ENCODE data around the gene TAS2R10.
"Not testable (repeated sequence)": the region's sequence is repeated elsewhere in the genome, so short reads cannot be mapped to it uniquely, and the experiment has no call there.

The TAS2R10 gene, protein sequence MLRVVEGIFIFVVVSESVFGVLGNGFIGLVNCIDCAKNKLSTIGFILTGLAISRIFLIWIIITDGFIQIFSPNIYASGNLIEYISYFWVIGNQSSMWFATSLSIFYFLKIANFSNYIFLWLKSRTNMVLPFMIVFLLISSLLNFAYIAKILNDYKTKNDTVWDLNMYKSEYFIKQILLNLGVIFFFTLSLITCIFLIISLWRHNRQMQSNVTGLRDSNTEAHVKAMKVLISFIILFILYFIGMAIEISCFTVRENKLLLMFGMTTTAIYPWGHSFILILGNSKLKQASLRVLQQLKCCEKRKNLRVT

DNA sequence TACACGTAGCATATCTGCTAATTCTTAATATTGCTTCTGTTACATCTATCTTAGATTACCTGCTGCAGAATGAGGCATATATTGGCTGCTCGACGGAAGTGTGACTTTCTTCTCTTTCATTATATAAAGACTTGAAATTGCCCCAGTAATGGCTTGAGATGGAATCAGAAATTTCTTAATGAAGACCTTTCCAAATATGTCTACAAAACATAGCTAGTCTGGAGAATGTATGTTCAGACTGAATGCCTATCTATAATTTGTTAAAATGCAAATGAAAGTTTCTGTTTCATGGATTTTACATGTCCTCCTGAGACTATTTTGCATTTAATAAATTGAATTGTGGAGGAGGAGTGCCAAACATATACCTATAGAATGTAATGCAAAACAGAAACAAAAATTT is at the start of gene TAS2R10:
Gene TAS2R10, minus strand, starts transcription at position 101 of the 400 bp plus-strand sequence. Its CDS starts 89 bp downstream, at position 12.
- DNase-seq: no peak

- no peak for DNase-seq
Observed at GRCh38 chr12:10873378-10873777, 47.2 kb upstream of the TAS2R10 start.

GRCh38 chr12:10867381-10867780 is 41.2 kb upstream of the TAS2R10 start:
- no peak for DNase-seq

DNA sequence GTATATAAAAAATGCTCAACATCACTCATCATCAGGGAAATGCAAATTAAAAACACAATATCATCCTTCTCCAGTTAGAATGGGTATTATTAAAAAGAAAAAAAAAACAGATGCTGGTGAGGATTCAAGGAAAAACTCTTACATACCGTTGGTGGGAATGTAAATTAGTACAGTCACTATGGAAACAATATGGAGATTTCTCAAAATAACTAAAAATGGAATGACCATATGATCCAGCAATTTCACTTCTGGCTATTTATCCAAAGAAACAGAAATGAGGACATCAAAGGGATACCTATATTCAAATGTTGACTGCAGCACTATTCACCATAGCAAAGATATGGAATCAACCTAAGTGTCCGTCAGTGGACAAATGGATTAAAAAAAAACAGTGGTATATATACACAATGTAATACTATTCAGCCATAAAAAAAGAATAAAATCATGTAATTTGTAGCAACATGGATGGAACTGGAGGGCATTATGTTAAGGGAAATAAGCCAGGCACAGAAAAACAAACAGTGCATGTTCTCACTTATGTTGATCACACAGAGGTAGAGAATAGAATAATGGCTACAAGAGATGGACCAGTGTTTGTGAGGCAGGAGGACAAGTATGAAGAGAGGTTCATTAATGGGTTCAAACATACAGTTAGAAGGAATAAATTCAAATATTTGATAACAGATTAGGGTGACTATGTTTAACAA is 37.5 kb upstream of the TAS2R10 start:
- DNase-seq: no peak

DNA sequence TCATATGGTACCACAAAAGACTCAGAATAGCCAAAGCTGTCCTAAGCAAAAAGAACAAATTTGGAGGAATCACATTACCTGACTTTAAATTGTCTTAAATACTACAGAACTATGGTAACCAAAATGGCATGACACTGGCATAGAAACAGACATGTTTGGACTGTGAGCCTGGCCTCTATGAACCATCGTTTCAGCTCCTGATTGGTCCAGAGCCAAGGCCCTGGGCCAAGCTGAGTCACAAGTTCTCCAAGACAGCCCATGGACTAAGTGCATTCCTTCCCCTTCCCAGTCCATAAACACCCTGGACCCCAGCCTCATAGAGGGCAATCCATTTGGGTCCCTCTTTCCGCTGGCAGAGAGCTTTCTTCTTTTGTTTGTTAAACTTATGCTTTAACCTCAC is 35.2 kb upstream of the TAS2R10 start:
- DNase-seq: no peak

GRCh38 chr12:10855807-10856206 is 29.6 kb upstream of the TAS2R10 start:
- no peak for DNase-seq

- no peak for DNase-seq
Observed at GRCh38 chr12:10853776-10854175, 27.6 kb upstream of the TAS2R10 start.

DNA sequence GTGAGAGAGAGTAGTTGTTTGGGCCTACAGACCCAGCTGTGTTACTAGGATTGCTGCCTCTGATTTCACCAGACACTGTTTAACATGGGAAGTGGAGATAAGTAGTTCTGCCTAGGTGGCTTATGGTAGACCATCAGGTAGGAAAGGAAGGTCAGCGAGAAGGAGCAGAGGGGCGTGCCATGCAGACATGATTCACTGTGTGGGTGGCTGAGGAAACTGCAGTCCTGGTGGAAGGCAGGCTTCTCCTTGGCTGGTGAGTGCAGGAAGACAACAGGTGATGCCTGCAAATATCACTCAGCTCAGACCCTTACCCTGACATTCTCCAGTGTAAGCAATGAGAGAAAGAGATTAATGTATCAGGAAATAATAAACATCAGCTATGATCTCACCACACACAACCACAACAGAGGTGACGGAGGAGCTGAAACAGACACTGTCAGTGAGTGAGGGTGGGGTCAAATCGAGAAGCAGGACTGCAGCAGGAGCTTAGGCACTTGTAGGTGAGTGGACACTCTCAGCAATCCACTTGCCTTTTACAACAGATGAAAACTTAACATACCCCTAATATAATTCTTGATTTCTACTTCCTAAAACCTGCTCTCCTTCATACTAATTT is 25.2 kb upstream of the TAS2R10 start:
- DNase-seq: no peak

- no peak for DNase-seq
Observed at GRCh38 chr12:10849425-10849878, 23.3 kb upstream of the TAS2R10 start, which contains the start of gene PRR4. PRR4 (minus strand) TSS chr12:10849475; CDS start chr12:10849437, 38 bp downstream.

- DNase-seq: no peak
Observed at GRCh38 chr12:10847744-10848143, 21.6 kb upstream of the TAS2R10 start.

GRCh38 chr12:10842862-10843261 is 16.7 kb upstream of the TAS2R10 start:
- DNase-seq: no peak

DNA sequence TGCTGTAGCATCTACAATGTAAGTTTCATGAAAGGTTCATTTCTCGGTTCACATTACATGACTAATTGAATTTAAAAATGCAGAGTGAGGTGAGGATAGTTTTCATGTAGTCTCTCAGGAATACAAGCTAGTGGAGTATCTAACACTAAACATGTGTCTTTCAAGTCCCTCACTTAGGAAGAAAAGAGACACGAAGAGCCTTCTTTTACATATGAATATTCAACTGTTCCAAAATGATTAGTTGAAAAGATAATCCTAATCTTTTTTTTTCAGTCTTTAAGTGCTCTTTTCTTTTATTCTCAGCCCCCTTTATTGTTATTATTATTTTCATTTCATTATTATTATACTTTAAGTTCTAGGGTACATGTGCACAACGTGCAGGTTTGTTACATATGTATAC is 12.3 kb upstream of the TAS2R10 start:
- DNase-seq: no peak

- DNase-seq: no peak
Observed at GRCh38 chr12:10829994-10830393, 3.8 kb upstream of the TAS2R10 start.

DNA sequence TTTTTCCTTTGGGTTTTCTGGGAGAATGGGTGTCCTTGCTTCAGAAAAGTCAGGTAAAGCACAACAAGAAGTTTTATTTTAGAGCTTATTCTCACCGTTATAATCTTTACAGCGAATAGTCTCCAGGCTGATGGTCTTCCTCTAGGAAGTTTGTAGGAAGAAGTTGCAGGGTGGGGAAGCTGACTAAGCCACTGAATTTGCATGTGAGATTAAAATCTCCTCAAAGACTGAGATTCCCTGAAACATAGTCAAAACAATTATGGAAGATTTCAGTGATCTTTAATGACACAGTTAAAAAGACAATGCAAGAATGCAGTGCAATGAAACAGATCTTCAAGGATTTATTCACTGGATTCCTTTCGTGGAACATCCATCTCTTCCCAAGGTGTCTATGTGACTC is 1.2 kb downstream of the TAS2R10 start:
- no peak for DNase-seq

GRCh38 chr12:10811883-10812536 is 14.1 kb downstream of the TAS2R10 start:
- no peak for DNase-seq

GRCh38 chr12:10810068-10810467 is 16.1 kb downstream of the TAS2R10 start, which contains the start of gene TAS2R9:
TAS2R9 (minus strand) TSS chr12:10810168; CDS start chr12:10810075, 93 bp downstream.
- no peak for DNase-seq

- DNase-seq: no peak
Observed at GRCh38 chr12:10807186-10807585, 19.0 kb downstream of the TAS2R10 start, which contains the start of gene TAS2R8. TAS2R8 (minus strand) TSS chr12:10807286; CDS start chr12:10806980, 306 bp downstream.

DNA sequence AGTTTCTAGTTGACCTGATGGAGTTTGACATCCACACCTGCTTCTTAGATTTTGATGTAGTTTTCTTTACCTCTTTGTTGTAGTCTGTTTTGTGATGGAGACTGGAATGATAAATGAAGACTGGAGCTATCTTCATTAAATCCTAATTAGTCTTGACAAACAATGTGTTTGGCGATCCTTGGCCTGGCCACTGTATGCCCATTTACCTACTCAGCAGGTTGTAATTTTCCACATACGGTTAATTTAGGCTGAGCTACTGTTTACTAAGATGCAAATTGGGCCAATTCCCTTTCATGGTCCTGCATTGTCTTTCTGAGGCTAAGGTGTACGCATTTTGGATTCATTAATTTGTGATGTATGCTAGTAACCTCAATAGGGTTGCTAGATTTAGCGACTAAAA is 23.6 kb downstream of the TAS2R10 start, which contains the start of gene TAS2R7:
Gene TAS2R7, minus strand, starts transcription at position 41 of the 400 bp plus-strand sequence. CDS start 57 bp downstream, outside the sequence.
- no peak for DNase-seq

DNA sequence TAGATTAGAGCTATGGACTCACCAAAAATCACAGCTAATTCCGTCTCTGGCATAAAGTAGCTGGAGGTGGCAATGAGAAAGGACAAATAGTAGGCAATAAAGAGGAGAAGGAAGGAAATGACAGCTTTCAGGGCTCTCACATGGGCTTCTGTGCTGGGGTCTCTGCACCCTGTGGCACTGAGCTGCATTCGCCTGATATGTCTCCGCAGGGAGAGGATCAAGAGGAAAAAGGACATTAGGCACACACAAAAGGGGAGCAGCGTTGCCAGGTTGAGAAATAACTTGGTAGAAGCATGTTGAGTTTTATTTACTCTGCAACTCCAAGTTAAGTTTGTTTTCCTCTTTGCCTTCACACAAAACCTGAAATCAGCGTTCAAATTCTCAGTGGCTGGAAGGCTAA is 24.4 kb downstream of the TAS2R10 start:
- no peak for DNase-seq

GRCh38 chr12:10794222-10794621 is 31.9 kb downstream of the TAS2R10 start:
- no peak for DNase-seq

DNA sequence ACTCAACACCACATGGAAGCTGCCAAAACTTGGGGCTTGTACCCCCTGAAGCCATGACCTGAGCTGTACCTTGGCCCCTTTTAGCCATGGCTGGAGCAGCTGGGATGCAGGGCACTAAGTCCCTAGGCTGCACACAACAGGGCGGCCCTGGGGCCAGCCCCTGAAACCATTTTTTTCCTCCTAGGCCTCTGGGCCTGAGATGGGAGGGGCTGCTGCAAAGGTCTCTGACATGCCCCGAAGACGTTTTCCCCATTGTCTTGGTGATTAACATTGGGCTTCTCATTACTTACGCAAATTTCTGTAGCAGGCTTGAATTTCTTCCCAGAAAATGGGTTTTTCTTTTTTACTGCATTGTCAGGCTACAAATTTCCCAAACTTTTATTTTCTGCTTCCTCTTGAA is 34.4 kb downstream of the TAS2R10 start:
- DNase-seq: not testable (repeated sequence)

- DNase-seq: no peak
Observed at GRCh38 chr12:10783252-10783651, 42.9 kb downstream of the TAS2R10 start.

DNA sequence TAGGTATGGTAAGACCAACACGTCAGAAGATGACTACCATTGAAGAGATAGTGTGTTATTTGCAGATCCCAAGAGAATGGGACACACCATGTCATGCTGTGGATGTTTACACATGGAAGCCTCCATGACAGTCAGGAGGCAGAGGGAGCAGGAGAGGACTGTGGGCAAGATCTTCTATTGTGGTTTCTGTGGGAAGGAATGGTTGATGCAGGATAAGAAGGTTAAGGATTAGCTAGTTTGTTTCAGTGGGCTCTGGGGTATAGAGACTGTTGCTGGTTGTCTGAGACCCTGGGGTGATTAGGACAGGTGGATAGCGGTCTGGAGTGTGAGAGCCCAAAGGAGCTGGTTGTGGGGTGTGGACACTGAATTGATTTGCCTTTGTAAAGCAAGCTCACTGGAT is 47.1 kb downstream of the TAS2R10 start:
- no peak for DNase-seq

Measured in NCI-H1694 (cell line).